SU-DHL-6 (cell line): Measurements from ENCODE around the gene WBP2NL.

ENCODE experiments used
- H2AFZ ChIP-seq: fragments of 200-600 bp; sonication (generic); 2 replicates; pipeline ENCODE4 v1.6.1; 2014; ENCODE audit warnings: low read depth, mild to moderate bottlenecking, moderate library complexity, mixed read lengths, antibody characterized with exemption, low read length; ENCODE audit not compliant: severe bottlenecking
- H3F3A ChIP-seq: fragments of 200-600 bp; shearing (Covaris generic); 2 replicates; pipeline ENCODE4 v1.6.0; 2016; ENCODE audit warnings: antibody characterized with exemption, mild to moderate bottlenecking; ENCODE audit not compliant: insufficient read depth
- H3K27ac ChIP-seq: fragments of 200-600 bp; sonication (generic); 2 replicates; pipeline ENCODE4 v1.5.1; 2016; ENCODE audit warnings: low read depth, mild to moderate bottlenecking, low read length, moderate library complexity, mixed read lengths
- H3K27me3 ChIP-seq: fragments of 200-600 bp; sonication (generic), shearing (Covaris generic); 2 replicates; pipeline ENCODE4 v1.6.0; 2014; ENCODE audit warnings: mild to moderate bottlenecking, low read length
- H3K36me3 ChIP-seq: fragments of 200-600 bp; sonication (generic); 2 replicates; pipeline ENCODE4 v1.6.1; 2014; ENCODE audit warnings: mild to moderate bottlenecking, low read length, mixed read lengths
- H3K4me2 ChIP-seq: fragments of 300-600, 200-600 bp; shearing (Covaris generic), sonication (generic); 2 replicates; pipeline ENCODE4 v1.6.0; 2014; ENCODE audit warnings: low read length, low read depth, mild to moderate bottlenecking; ENCODE audit not compliant: poor library complexity, severe bottlenecking
- H3K4me3 ChIP-seq: fragments of 200-600 bp; sonication (generic); 2 replicates; pipeline ENCODE4 v1.5.1; 2014; ENCODE audit warnings: antibody characterized with exemption, low read length, mild to moderate bottlenecking, mixed read lengths; ENCODE audit not compliant: insufficient read depth, poor library complexity, severe bottlenecking
- H3K79me2 ChIP-seq: fragments of 200-600 bp; sonication (generic); 2 replicates; pipeline ENCODE4 v1.6.1; 2014; ENCODE audit warnings: mild to moderate bottlenecking, low read length, moderate library complexity; ENCODE audit not compliant: insufficient read depth
- H3K9ac ChIP-seq: fragments of 200-600 bp; sonication (generic); 2 replicates; pipeline ENCODE4 v1.7.0; 2014; ENCODE audit warnings: mild to moderate bottlenecking, low read length
- H3K9me2 ChIP-seq: fragments of 200-600 bp; sonication (generic); replicated peaks from 2 replicates; pipeline ENCODE4 v1.6.1; 2014; ENCODE audit warnings: low read length; ENCODE audit not compliant: insufficient read depth
- H3K9me3 ChIP-seq: fragments of 200-600 bp; sonication (generic); 2 replicates; pipeline ENCODE4 v1.6.1; 2014; ENCODE audit warnings: low read length, mixed read lengths; ENCODE audit not compliant: insufficient read depth
- H4K20me1 ChIP-seq: fragments of 200-600 bp; sonication (generic); 2 replicates; pipeline ENCODE4 v1.6.1; 2014; ENCODE audit warnings: low read depth, mild to moderate bottlenecking, antibody characterized with exemption, low read length, moderate library complexity, mixed read lengths
- CTCF ChIP-seq: fragments of 200-600 bp; sonication (generic); IDR thresholded peaks from one replicate; pipeline ENCODE4 v1.5.1; 2017; ENCODE audit warnings: antibody characterized with exemption, mild to moderate bottlenecking, low read length, moderate library complexity; ENCODE audit not compliant: insufficient read depth, poor library complexity, severe bottlenecking
- EZH2phosphoT487 ChIP-seq: fragments of 200-600 bp; sonication (generic), shearing (Covaris generic); conservative IDR thresholded peaks from 2 replicates; pipeline ENCODE4 v1.6.1; 2018; ENCODE audit warnings: mild to moderate bottlenecking, antibody characterized with exemption, low read length, moderate library complexity, mixed read lengths

The WBP2NL gene

GRCh38 chr22:42061041-42061440 lies 62.5 kb downstream of the WBP2NL start:
- TF ChIP-seq CTCF (no peak), EZH2phosphoT487 (no peak)
- H3K9me3 ChIP-seq = peaks cover 10% of the 10 kb centered on the region; the same call in 1 of the 2 replicates
- H3K27me3 ChIP-seq = no peaks in the 10 kb centered on the region
- peaks cover 10% of the 10 kb centered on the region for H3K36me3 ChIP-seq
- H2AFZ ChIP-seq = no peak overlapping the region
- H3K27ac ChIP-seq = no peak overlapping the region
- no peak overlapping the region for H3K4me3 ChIP-seq
- no peaks in the 10 kb centered on the region for H3K9me2 ChIP-seq
- no peaks in the 10 kb centered on the region for H3F3A ChIP-seq
- H3K9ac ChIP-seq = no peak overlapping the region
- no peaks in the 10 kb centered on the region for H3K79me2 ChIP-seq
- no peak overlapping the region for H3K4me2 ChIP-seq
- H4K20me1 ChIP-seq = no peaks in the 10 kb centered on the region

- no peak for TF ChIP-seq EZH2phosphoT487
- TF ChIP-seq CTCF = no peak
- Histone ChIP-seq H3K27ac (no peak overlapping the region), H3K9ac (no peak overlapping the region), H3F3A (no peaks in the 10 kb centered on the region), H3K36me3 (peaks cover 4% of the 10 kb centered on the region), H2AFZ (no peak overlapping the region), H3K9me2 (no peaks in the 10 kb centered on the region), H3K4me2 (no peak overlapping the region), H3K9me3 (no peaks in the 10 kb centered on the region), H3K79me2 (no peaks in the 10 kb centered on the region), H3K27me3 (no peaks in the 10 kb centered on the region), H3K4me3 (no peak overlapping the region), H4K20me1 (no peaks in the 10 kb centered on the region)
Observed at GRCh38 chr22:42062506-42063170, 64.0 kb downstream of the WBP2NL start.

GRCh38 chr22:42064629-42065028 lies 66.0 kb downstream of the WBP2NL start:
- Histone ChIP-seq H3K9ac (no peak overlapping the region), H3K36me3 (no peaks in the 10 kb centered on the region), H3K4me2 (no peak overlapping the region), H2AFZ (no peak overlapping the region), H3F3A (no peaks in the 10 kb centered on the region), H3K27ac (no peak overlapping the region), H3K4me3 (no peak overlapping the region), H3K9me2 (no peaks in the 10 kb centered on the region), H3K79me2 (no peaks in the 10 kb centered on the region), H3K27me3 (no peaks in the 10 kb centered on the region), H4K20me1 (no peaks in the 10 kb centered on the region), H3K9me3 (no peaks in the 10 kb centered on the region)
- TF ChIP-seq CTCF = no peak
- TF ChIP-seq EZH2phosphoT487 = no peak
